Measurements from ENCODE around the gene CACNA2D2. TPM values are rescaled to one million over a fixed set of nuclear protein-coding genes. Genes with fewer than 3 reads are reported as not detected.
A peak's percentile ranks its signal among the peaks of the same experiment; 100 is the strongest.

The CACNA2D2 gene
- total and polyA plus RNA-seq, 2 of the 8 experiments (the other 6 are each of a cell fraction or from before 2014, with no cell fraction given): 14.1 to 25.0 TPM

DNA sequence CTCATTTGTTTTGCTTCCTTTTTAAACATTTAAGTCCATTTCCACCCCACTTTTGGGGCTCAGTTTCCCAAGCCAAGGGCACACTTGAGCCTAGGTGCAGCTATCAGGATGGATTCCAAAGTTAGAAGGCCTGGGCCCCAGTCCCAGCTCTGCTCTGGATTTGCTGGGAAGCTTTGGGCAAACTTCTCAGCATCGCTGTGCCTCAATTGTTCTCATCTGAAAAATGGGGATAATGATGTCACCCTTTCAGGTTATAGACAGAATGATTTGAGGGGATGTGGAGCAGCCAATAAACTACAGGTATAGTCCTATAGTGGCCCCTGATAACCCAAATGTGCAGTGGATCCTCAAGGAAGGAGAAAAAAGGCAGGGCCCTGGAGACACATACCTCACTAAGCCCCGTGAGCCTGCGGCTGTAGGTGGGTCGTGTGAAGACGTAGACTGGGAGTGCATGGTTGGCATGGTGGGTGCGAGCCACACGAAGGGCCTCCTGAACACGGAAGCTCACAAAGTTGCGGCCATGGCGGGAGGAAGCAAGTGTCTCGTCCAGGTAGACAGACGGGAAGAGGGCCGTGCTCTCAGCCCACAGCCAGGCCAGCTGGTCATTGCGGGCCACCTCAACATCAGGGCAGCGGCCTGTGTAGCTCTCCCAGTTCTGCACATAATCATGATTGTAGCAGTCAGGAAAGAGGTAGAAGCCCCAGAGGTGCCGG is 184.1 kb downstream of the CACNA2D2 start:
- Histone ChIP-seq H3K4me3 (ENCODE audit: extremely low read depth in 1 of 4, insufficient read depth in 2 of 4, low read depth in 3 of 4, low read length in 4 of 4) (no peak overlapping the region), H2AFZ (ENCODE audit: low read length) (no peak overlapping the region), H4K91ac (replicated peaks; ENCODE audit: insufficient read length, low read length) (no peak overlapping the region), H3K18ac (ENCODE audit: extremely low read depth, low read length) (no peak overlapping the region), H3K79me2 (ENCODE audit: control insufficient read depth in 1 of 2, insufficient read depth in 2 of 2, low read length in 2 of 2) (peaks cover 0 to 25% of the 10 kb centered on the region in 2 experiments; a peak in 3 of 4 replicates), H2BK120ac (replicated peaks; ENCODE audit: low read depth, low read length) (no peak overlapping the region), H2BK12ac (ENCODE audit: low read depth, low read length) (no peak overlapping the region), H2BK5ac (ENCODE audit: low read depth, low read length) (no peak overlapping the region), H3K27ac (ENCODE audit: low read depth, low read length) (0 out of 2 replicates have a peak overlapping the region, but pooled peaks have one; percentile 32), H2AK5ac (ENCODE audit: low read depth, low read length) (no peak overlapping the region), H3K4me2 (ENCODE audit: insufficient read depth in 1 of 2, low read depth in 2 of 2, low read length in 2 of 2) (peak overlapping the region in 1 of 2 experiments; percentile 97; a peak in 2 of 4 replicates), H3K4me1 (replicated peaks in 1 of 4; ENCODE audit: control insufficient read depth in 3 of 4, insufficient read depth in 4 of 4, low read length in 3 of 4) (peaks cover 0 to 33% (median 19%) of the 10 kb centered on the region in 4 experiments; a peak in 6 of 7 replicates), H2BK20ac (ENCODE audit: low read length) (no peak overlapping the region), H3K79me1 (ENCODE audit: low read depth, low read length) (peaks cover 20% of the 10 kb centered on the region), H3K36me3 (ENCODE audit: control insufficient read depth in 2 of 4, insufficient read depth in 4 of 4, low read length in 3 of 4) (peaks cover 16 to 34% (median 28%) of the 10 kb centered on the region in 4 experiments), H4K20me1 (replicated peaks in 1 of 2; ENCODE audit: control insufficient read depth in 1 of 2, insufficient read depth in 2 of 2, low read length in 2 of 2) (peaks cover 19 to 35% of the 10 kb centered on the region in 2 experiments), H3K9me3 (ENCODE audit: insufficient read depth in 2 of 2, low read depth in 1 of 2, low read length in 1 of 2) (no peaks in the 10 kb centered on the region), H2BK15ac (ENCODE audit: low read length) (0 out of 2 replicates have a peak overlapping the region, but pooled peaks have one; percentile 55), H3K56ac (replicated peaks; ENCODE audit: insufficient read length, low read depth, low read length) (no peak overlapping the region), H3K27me3 (replicated peaks in 1 of 4; ENCODE audit: control insufficient read depth in 3 of 4, extremely low read depth in 1 of 4, insufficient read depth in 3 of 4, low read length in 3 of 4) (no peaks in the 10 kb centered on the region), H4K8ac (ENCODE audit: extremely low read depth, insufficient read depth, low read length) (no peak overlapping the region; the same call in 1 of the 2 replicates), H3K4ac (replicated peaks; ENCODE audit: insufficient read length, low read depth, low read length) (no peak overlapping the region), H4K5ac (ENCODE audit: insufficient read length, low read depth, low read length) (no peak overlapping the region), H3K23me2 (ENCODE audit: low read depth, low read length) (peaks cover 17% of the 10 kb centered on the region), H3K9ac (replicated peaks in 1 of 4; ENCODE audit: extremely low read depth in 1 of 4, low read depth in 3 of 4, low read length in 3 of 4) (no peak overlapping the region), H3K14ac (ENCODE audit: insufficient read length) (no peak overlapping the region), H3K23ac (ENCODE audit: insufficient read length) (no peak overlapping the region)
- ChIA-PET POLR2A (ENCODE audit: partially characterized antibody) (interaction anchor here (0.8 to 12.6 kb wide), 7 partner anchors 10 to 68 kb away, joined by 3 to 149 read pairs (median 5); partner anchors contain the start of genes HYAL1, HYAL3, NAA80 and TUSC2), CTCF (ENCODE audit: partially characterized antibody) (interaction anchor here (0.6 to 3.9 kb wide), 9 partner anchors 9 to 198 kb away, joined by 3 to 17 read pairs (median 4); partner anchors contain the start of genes HYAL1 and TUSC2)
- 96% methylated on average over 16 of the region's 16 CpGs; no CpG with 5 or more reads in 1 of the 2 experiments for WGBS, 2 experiments (ENCODE audit: extremely low coverage in 1 of 2, insufficient coverage in 1 of 2, insufficient read length in 1 of 2, insufficient replicate concordance in 2 of 2, low coverage in 1 of 2, low lambda C conversion rate in 2 of 2, missing lambda C conversion rate in 1 of 2)
- FAIRE-seq: no peak
- DNase-seq (ENCODE audit: low read depth in 1 of 2, low spot score in 2 of 2): no peak
- TF ChIP-seq KDM4A (IDR thresholded peaks at IDR 0.05; ENCODE audit: low read depth, low read length, severe bottlenecking) (no peak), CREB1 (IDR thresholded peaks at IDR 0.05) (no peak), CEBPB (IDR thresholded peaks at IDR 0.05; ENCODE audit: low read depth, low read length) (no peak), POLR2AphosphoS5 (IDR thresholded peaks at IDR 0.05; ENCODE audit: low read depth, low read length) (no peak), NANOG (IDR thresholded peaks at IDR 0.05; ENCODE audit: insufficient read depth, low read depth, low read length, poor library complexity, severe bottlenecking) (no peak), PHF8 (conservative IDR thresholded peaks at IDR 0.05; ENCODE audit: low read depth, low read length) (no peak), SIN3A (conservative IDR thresholded peaks at IDR 0.05 in 1 of 2, IDR thresholded peaks at IDR 0.05 in 1 of 2; ENCODE audit: low read depth in 1 of 2, low read length in 2 of 2) (no peak), EP300 (IDR thresholded peaks at IDR 0.05; ENCODE audit: borderline replicate concordance in 1 of 2, low read depth in 2 of 2, low read length in 2 of 2) (no peak)
- TF ChIP-seq, protein P1, sequence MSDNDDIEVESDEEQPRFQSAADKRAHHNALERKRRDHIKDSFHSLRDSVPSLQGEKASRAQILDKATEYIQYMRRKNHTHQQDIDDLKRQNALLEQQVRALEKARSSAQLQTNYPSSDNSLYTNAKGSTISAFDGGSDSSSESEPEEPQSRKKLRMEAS (IDR thresholded peaks at IDR 0.05): no peak
- TF ChIP-seq, protein P2, sequence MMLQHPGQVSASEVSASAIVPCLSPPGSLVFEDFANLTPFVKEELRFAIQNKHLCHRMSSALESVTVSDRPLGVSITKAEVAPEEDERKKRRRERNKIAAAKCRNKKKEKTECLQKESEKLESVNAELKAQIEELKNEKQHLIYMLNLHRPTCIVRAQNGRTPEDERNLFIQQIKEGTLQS (IDR thresholded peaks at IDR 0.05; ENCODE audit: insufficient read depth, low read depth, low read length): no peak

Measured in H1 (cell line).